ENCODE data around the gene CTNNA2. TPM values are rescaled to one million over a fixed set of nuclear protein-coding genes. Genes with fewer than 3 reads are reported as not detected.
A peak's percentile ranks its signal among the peaks of the same experiment; 100 is the strongest.

The CTNNA2 gene
- total and polyA plus RNA-seq, 12 donors, result 0.12 to 5.0 (median 1.4) TPM; not detected in 1

GRCh38 chr2:80454628-80455027, 941.8 kb downstream of the CTNNA2 start:
- TF ChIP-seq CTCF (IDR thresholded peaks at IDR 0.05) (no peak), POLR2A (IDR thresholded peaks at IDR 0.05) (no peak)
- Histone ChIP-seq H3K9me3 (replicated peaks in 1 of 3) (no peaks in the 10 kb centered on the region), H3K27me3 (no peaks in the 10 kb centered on the region), H3K27ac (no peak overlapping the region), H3K36me3 (replicated peaks in 1 of 2) (no peaks in the 10 kb centered on the region), H3K4me3 (no peak overlapping the region), H3K4me1 (replicated peaks in 1 of 2) (no peaks in the 10 kb centered on the region)
- intact Hi-C loops (cut with DNase I), result no loop called here
- peak in 2 of 7 donors; percentile 23 to 75 for DNase-seq
- WGBS, 4 donors, result 46 to 60% (median 54%) methylated on average over 6 to 7 of the region's 7 CpGs

GRCh38 chr2:80459028-80459427, 946.2 kb downstream of the CTNNA2 start:
- H3K4me3 ChIP-seq, result no peak overlapping the region
- no peaks in the 10 kb centered on the region for H3K27me3 ChIP-seq
- intact Hi-C loops (cut with DNase I), result no loop called here
- DNase-seq, result no peak
- no peaks in the 10 kb centered on the region for H3K9me3 ChIP-seq (replicated peaks in 1 of 3)
- no peak overlapping the region for H3K27ac ChIP-seq
- 76 to 85% (median 80%) methylated on average over 5 of the region's 5 CpGs for WGBS, 4 donors
- no peaks in the 10 kb centered on the region for H3K36me3 ChIP-seq (replicated peaks in 1 of 2)
- TF ChIP-seq CTCF (IDR thresholded peaks at IDR 0.05), result no peak
- no peak for TF ChIP-seq POLR2A (IDR thresholded peaks at IDR 0.05)
- H3K4me1 ChIP-seq (replicated peaks in 1 of 2), result no peaks in the 10 kb centered on the region

GRCh38 chr2:80461505-80462197, 948.8 kb downstream of the CTNNA2 start:
- Histone ChIP-seq H3K9me3 (replicated peaks in 1 of 3) (no peaks in the 10 kb centered on the region), H3K27me3 (no peaks in the 10 kb centered on the region), H3K27ac (no peak overlapping the region), H3K36me3 (replicated peaks in 1 of 2) (no peaks in the 10 kb centered on the region), H3K4me1 (replicated peaks in 1 of 2) (no peaks in the 10 kb centered on the region), H3K4me3 (no peak overlapping the region)
- TF ChIP-seq POLR2A (IDR thresholded peaks at IDR 0.05) (no peak), CTCF (IDR thresholded peaks at IDR 0.05) (no peak)
- intact Hi-C loops (cut with DNase I), result no loop called here
- 52 to 66% (median 55%) methylated on average over 3 of the region's 3 CpGs for WGBS, 4 donors
- DNase-seq, result no peak

GRCh38 chr2:80462654-80463053, 949.8 kb downstream of the CTNNA2 start:
- intact Hi-C loops (cut with DNase I), result no loop called here
- TF ChIP-seq CTCF (IDR thresholded peaks at IDR 0.05), result no peak
- TF ChIP-seq POLR2A (IDR thresholded peaks at IDR 0.05), result no peak
- 67 to 70% (median 68%) methylated on average over 8 of the region's 8 CpGs for WGBS, 4 donors
- no peaks in the 10 kb centered on the region for H3K27me3 ChIP-seq
- no peaks in the 10 kb centered on the region for H3K9me3 ChIP-seq (replicated peaks in 1 of 3)
- H3K4me3 ChIP-seq, result no peak overlapping the region
- DNase-seq, result no peak
- no peaks in the 10 kb centered on the region for H3K4me1 ChIP-seq (replicated peaks in 1 of 2)
- no peaks in the 10 kb centered on the region for H3K36me3 ChIP-seq (replicated peaks in 1 of 2)
- no peak overlapping the region for H3K27ac ChIP-seq
